SU-DHL-6 (cell line): Measurements from ENCODE around the gene KLHL10.

ENCODE experiments used
- H2AFZ ChIP-seq: fragments of 200-600 bp; sonication (generic); 2 replicates; pipeline ENCODE4 v1.6.1; 2014; ENCODE audit warnings: low read depth, mild to moderate bottlenecking, moderate library complexity, mixed read lengths, antibody characterized with exemption, low read length; ENCODE audit not compliant: severe bottlenecking
- H3F3A ChIP-seq: fragments of 200-600 bp; shearing (Covaris generic); 2 replicates; pipeline ENCODE4 v1.6.0; 2016; ENCODE audit warnings: antibody characterized with exemption, mild to moderate bottlenecking; ENCODE audit not compliant: insufficient read depth
- H3K27ac ChIP-seq: fragments of 200-600 bp; sonication (generic); 2 replicates; pipeline ENCODE4 v1.5.1; 2016; ENCODE audit warnings: low read depth, mild to moderate bottlenecking, low read length, moderate library complexity, mixed read lengths
- H3K27me3 ChIP-seq: fragments of 200-600 bp; sonication (generic), shearing (Covaris generic); 2 replicates; pipeline ENCODE4 v1.6.0; 2014; ENCODE audit warnings: mild to moderate bottlenecking, low read length
- H3K36me3 ChIP-seq: fragments of 200-600 bp; sonication (generic); 2 replicates; pipeline ENCODE4 v1.6.1; 2014; ENCODE audit warnings: mild to moderate bottlenecking, low read length, mixed read lengths
- H3K4me2 ChIP-seq: fragments of 300-600, 200-600 bp; shearing (Covaris generic), sonication (generic); 2 replicates; pipeline ENCODE4 v1.6.0; 2014; ENCODE audit warnings: low read length, low read depth, mild to moderate bottlenecking; ENCODE audit not compliant: poor library complexity, severe bottlenecking
- H3K4me3 ChIP-seq: fragments of 200-600 bp; sonication (generic); 2 replicates; pipeline ENCODE4 v1.5.1; 2014; ENCODE audit warnings: antibody characterized with exemption, low read length, mild to moderate bottlenecking, mixed read lengths; ENCODE audit not compliant: insufficient read depth, poor library complexity, severe bottlenecking
- H3K79me2 ChIP-seq: fragments of 200-600 bp; sonication (generic); 2 replicates; pipeline ENCODE4 v1.6.1; 2014; ENCODE audit warnings: mild to moderate bottlenecking, low read length, moderate library complexity; ENCODE audit not compliant: insufficient read depth
- H3K9ac ChIP-seq: fragments of 200-600 bp; sonication (generic); 2 replicates; pipeline ENCODE4 v1.7.0; 2014; ENCODE audit warnings: mild to moderate bottlenecking, low read length
- H3K9me2 ChIP-seq: fragments of 200-600 bp; sonication (generic); replicated peaks from 2 replicates; pipeline ENCODE4 v1.6.1; 2014; ENCODE audit warnings: low read length; ENCODE audit not compliant: insufficient read depth
- H3K9me3 ChIP-seq: fragments of 200-600 bp; sonication (generic); 2 replicates; pipeline ENCODE4 v1.6.1; 2014; ENCODE audit warnings: low read length, mixed read lengths; ENCODE audit not compliant: insufficient read depth
- H4K20me1 ChIP-seq: fragments of 200-600 bp; sonication (generic); 2 replicates; pipeline ENCODE4 v1.6.1; 2014; ENCODE audit warnings: low read depth, mild to moderate bottlenecking, antibody characterized with exemption, low read length, moderate library complexity, mixed read lengths
- EZH2phosphoT487 ChIP-seq: fragments of 200-600 bp; sonication (generic), shearing (Covaris generic); conservative IDR thresholded peaks from 2 replicates; pipeline ENCODE4 v1.6.1; 2018; ENCODE audit warnings: mild to moderate bottlenecking, antibody characterized with exemption, low read length, moderate library complexity, mixed read lengths
- TF ChIP-seq, protein P1 (sequence below): fragments of 200-600 bp; sonication (generic); IDR thresholded peaks from one replicate; pipeline ENCODE4 v1.5.1; 2017; ENCODE audit warnings: antibody characterized with exemption, mild to moderate bottlenecking, low read length, moderate library complexity; ENCODE audit not compliant: insufficient read depth, poor library complexity, severe bottlenecking

Gene KLHL10

GRCh38 chr17:41818024-41818423 lies 19.6 kb upstream of the KLHL10 start:
- no peaks in the 10 kb centered on the region for H3K27me3 ChIP-seq
- H3K27ac ChIP-seq = no peak overlapping the region
- no peaks in the 10 kb centered on the region for H3K36me3 ChIP-seq

DNA sequence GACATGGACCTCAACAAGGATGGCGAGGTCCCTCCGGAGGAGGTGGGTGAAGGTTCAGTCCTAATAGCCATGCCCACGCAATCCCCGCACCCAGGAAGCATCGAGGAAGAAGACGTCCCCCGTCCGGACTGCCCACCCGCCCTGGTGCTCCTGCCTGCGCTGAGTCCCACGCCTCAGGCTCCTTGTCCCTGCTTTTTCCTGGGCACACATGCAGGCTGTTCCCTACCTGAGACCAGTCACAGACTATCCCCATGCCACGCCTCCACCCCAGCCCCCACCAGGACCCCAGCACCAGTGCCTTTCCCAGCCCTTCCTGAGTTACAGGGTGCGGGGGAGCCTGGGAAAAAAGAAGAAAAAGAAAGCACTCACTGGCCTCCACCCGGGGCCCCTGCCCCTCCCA lies 15.8 kb upstream of the KLHL10 start:
- Histone ChIP-seq H3K4me2 (no peak overlapping the region), H4K20me1 (no peaks in the 10 kb centered on the region), H3K79me2 (no peaks in the 10 kb centered on the region), H3K9ac (no peak overlapping the region), H3K9me3 (no peaks in the 10 kb centered on the region), H3K4me3 (no peak overlapping the region), H3F3A (no peaks in the 10 kb centered on the region), H3K27ac (no peak overlapping the region), H2AFZ (no peak overlapping the region), H3K36me3 (no peaks in the 10 kb centered on the region), H3K27me3 (no peaks in the 10 kb centered on the region), H3K9me2 (no peaks in the 10 kb centered on the region)
- TF ChIP-seq EZH2phosphoT487 = no peak
- TF ChIP-seq, protein P1, sequence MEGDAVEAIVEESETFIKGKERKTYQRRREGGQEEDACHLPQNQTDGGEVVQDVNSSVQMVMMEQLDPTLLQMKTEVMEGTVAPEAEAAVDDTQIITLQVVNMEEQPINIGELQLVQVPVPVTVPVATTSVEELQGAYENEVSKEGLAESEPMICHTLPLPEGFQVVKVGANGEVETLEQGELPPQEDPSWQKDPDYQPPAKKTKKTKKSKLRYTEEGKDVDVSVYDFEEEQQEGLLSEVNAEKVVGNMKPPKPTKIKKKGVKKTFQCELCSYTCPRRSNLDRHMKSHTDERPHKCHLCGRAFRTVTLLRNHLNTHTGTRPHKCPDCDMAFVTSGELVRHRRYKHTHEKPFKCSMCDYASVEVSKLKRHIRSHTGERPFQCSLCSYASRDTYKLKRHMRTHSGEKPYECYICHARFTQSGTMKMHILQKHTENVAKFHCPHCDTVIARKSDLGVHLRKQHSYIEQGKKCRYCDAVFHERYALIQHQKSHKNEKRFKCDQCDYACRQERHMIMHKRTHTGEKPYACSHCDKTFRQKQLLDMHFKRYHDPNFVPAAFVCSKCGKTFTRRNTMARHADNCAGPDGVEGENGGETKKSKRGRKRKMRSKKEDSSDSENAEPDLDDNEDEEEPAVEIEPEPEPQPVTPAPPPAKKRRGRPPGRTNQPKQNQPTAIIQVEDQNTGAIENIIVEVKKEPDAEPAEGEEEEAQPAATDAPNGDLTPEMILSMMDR = no peak

More at GRCh38 chr17:41818024-41818423, 19.6 kb upstream of the KLHL10 start:
- Histone ChIP-seq H3K4me3 (no peak overlapping the region), H3K79me2 (no peaks in the 10 kb centered on the region), H3K9ac (no peak overlapping the region), H3F3A (no peaks in the 10 kb centered on the region), H3K9me2 (no peaks in the 10 kb centered on the region), H2AFZ (no peak overlapping the region), H3K9me3 (no peaks in the 10 kb centered on the region), H4K20me1 (no peaks in the 10 kb centered on the region), H3K4me2 (no peak overlapping the region)
- TF ChIP-seq EZH2phosphoT487 = no peak
- TF ChIP-seq, protein P1 = no peak

DNA sequence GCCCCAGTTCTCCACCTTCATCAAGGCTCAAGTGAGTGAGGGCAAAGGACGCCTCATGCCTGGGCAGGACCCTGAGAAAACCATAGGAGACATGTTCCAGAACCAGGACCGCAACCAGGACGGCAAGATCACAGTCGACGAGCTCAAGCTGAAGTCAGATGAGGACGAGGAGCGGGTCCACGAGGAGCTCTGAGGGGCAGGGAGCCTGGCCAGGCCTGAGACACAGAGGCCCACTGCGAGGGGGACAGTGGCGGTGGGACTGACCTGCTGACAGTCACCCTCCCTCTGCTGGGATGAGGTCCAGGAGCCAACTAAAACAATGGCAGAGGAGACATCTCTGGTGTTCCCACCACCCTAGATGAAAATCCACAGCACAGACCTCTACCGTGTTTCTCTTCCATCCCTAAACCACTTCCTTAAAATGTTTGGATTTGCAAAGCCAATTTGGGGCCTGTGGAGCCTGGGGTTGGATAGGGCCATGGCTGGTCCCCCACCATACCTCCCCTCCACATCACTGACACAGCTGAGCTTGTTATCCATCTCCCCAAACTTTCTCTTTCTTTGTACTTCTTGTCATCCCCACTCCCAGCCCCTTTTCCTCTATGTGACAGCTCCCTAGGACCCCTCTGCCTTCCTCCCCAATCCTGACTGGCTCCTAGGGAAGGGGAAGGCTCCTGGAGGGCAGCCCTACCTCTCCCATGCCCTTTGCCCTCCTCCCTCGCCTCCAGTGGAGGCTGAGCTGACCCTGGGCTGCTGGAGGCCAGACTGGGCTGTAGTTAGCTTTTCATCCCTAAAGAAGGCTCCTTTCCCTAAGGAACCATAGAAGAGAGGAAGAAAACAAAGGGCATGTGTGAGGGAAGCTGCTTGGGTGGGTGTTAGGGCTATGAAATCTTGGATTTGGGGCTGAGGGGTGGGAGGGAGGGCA lies 15.1 kb upstream of the KLHL10 start:
- Histone ChIP-seq H3K4me3 (no peak overlapping the region), H3F3A (no peaks in the 10 kb centered on the region), H3K36me3 (no peaks in the 10 kb centered on the region), H3K9me2 (no peaks in the 10 kb centered on the region), H3K27me3 (no peaks in the 10 kb centered on the region), H3K27ac (no peak overlapping the region), H3K9me3 (no peaks in the 10 kb centered on the region), H3K9ac (no peak overlapping the region), H4K20me1 (no peaks in the 10 kb centered on the region), H2AFZ (no peak overlapping the region), H3K4me2 (no peak overlapping the region), H3K79me2 (no peaks in the 10 kb centered on the region)
- no peak for TF ChIP-seq EZH2phosphoT487
- TF ChIP-seq, protein P1 = no peak
